Epithelial cell of prostate (primary cell): ENCODE results near the gene PRODH.
"Not testable (repeated sequence)": the region's sequence is repeated elsewhere in the genome, so short reads cannot be mapped to it uniquely, and the experiment has no call there.

ENCODE experiments used
- DNase-seq: peaks from one replicate; pipeline ENCODE4 v3.0.0-alpha.2; 2011; ENCODE audit warnings: low read depth, low spot score
- H3K27ac ChIP-seq: fragments of 450-650 bp; 2 replicates; pipeline ENCODE4 v1.5.1; 2017; ENCODE audit warnings: mild to moderate bottlenecking

PRODH gene

DNA sequence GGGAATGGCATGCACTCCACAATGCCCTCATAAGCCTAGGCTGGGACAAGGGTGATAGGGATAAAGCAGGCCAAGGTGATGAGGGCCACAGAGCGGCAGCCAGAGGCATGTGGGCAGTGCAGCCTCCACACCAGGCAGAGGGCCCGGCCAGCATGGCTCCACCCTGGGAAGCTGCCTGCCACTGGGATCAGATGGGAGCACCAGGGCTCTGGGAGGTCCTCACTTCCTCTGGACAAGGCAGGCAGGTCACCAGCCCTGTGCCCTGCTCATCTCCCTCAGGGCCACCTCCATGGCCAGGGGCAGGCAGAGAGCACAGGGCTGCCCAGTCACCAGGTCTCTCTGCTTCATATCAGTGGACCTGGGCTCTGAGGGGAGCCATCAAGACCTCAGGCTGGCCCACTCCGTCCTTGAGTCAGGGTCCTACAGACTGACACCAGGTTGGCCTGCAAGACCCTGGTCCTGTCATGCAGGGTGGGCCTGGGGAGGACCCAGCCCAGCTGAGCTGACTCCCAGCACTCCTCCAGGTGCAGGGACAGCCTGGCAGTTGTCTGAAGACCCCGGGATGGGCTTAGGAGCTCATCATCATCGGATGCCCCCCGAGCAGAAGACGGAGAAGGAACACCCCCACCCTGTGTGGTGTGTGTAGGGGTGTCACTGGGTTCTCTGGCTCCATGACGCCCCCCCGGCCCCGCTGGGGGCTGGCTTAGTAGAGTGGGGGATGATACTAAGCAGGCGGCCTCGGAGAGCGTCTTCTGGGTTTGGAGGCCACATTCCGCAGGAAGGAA lies 33.3 kb upstream of the PRODH start:
- DNase-seq, H3K27ac ChIP-seq: not testable (repeated sequence)

GRCh38 chr22:18968011-18968749 lies 32.1 kb upstream of the PRODH start:
- no peak for DNase-seq

GRCh38 chr22:18967391-18968010 lies 31.4 kb upstream of the PRODH start:
- not testable (repeated sequence) for H3K27ac ChIP-seq, DNase-seq

More at GRCh38 chr22:18968011-18968749, 32.1 kb upstream of the PRODH start:
- no peak overlapping the region for H3K27ac ChIP-seq

DNA sequence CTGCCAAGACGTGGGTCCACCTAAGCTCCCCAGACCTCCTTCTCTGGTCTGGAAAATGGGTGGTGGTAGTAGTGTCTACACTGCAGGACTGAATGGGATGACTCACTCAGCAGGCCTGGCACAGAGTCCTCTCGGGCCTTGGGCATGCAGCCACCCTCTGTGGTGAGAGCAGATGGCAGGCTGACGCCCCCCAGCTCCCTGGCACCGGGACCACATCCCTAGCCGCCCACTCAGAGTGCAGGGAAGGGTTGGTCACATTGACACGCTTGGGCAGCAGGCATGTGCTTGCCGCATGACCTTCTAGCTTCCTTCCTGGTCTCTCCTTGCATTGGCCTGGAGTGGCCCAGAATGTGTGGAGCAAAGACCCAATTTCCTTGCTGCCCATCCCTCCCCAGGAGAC lies 30.7 kb upstream of the PRODH start:
- no peak for DNase-seq
- no peak overlapping the region for H3K27ac ChIP-seq

DNA sequence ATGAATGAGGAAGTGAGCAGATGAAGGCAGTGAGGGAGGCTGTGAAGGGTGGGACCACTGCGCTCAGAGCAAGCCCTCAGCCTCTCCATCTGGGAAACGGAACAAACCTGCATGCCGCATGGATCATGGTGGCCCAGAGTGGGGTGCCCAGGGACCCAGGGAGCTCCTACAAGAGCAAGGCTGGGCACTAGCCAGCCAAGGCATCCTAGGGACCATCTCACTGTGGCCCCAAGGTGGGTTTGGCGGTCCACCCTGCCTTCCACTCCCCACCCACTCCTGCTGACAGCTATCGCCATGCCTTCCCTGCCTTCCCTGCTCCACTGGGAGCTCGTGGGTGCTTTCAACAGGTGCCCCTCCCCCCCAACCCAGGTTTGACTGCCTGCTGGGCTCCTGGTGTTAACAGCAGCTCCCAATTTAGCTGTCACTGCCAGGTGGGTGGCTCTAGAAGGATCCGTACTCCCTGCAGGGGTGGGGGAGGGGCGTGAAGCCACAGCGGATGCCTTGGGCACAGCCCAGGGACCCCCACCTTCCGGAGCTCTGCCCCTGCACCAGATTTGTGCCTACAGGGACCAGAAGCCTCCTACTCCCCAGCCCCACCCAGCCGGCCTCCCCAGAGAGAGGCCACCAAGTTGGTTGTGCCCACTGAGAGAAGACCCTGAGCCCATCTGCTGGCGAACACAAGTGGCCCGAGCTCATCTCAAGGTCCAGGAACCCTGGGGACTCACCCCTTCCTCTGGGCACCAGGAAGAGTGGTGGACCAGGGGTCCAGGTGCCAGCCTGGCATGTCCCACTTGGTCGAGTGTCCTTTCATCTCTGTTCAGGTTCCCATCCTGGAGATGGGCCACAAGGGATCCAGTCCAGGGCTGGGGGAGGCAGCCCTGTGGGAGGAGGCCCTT lies 29.7 kb upstream of the PRODH start:
- DNase-seq, result no peak
- no peak overlapping the region for H3K27ac ChIP-seq

DNA sequence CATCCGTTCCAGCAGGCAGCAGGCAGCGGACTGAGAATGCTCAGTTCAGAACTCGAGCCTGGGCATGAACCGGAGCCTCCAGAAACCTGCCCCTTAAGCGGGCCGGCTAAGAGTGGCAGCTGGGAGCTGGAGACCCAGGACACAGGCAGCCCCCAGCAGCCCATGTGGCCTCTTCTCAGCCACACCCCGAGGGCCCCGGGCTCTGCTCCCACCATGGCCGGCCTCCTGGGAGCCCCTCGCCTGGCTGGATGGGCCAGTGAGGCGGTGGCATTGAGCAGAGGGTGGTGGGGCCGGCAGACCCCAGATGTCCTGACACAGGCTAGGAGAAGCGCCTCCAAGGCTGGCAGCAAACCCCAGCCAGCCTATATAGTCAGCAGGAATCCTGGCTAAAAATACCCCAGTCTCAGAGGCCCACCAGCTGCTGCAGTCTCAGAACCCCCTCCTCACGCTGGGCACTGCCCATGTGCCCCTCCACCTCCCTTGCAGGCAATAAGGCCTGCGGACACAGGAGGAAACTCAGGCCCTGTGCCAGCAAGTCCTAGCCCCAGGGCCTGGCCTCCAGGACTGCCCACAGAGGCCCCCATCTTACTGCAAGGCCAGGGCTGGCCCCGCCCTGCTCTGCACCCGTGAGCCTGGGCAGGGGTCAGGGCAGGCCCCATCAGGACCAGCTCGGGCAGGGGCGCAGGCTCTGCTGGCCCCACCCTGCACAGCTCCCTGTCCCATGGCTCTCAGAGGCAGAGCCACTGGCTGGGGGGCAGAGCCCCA lies 28.6 kb upstream of the PRODH start:
- H3K27ac ChIP-seq, DNase-seq: not testable (repeated sequence)

DNA sequence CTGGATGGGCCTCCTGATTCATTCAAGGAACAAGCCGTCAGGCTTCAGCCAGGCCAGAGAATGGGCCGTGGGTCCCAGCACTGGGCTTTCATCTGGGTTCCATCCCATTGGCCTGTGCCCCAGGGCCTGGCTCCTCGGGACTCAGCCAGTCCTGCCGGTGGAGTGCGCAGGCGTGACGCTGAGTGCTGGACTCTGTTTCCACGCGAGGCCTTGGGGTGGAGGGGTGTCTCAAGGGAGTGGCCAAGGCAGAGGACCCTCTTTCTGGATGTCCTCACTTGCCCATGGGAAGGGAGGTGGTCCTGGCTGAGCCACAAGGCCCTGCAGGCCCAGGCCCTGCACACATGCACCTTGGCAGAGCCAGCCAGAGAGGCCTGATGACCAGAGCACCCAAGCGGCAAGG lies 28.0 kb upstream of the PRODH start:
- not testable (repeated sequence) for H3K27ac ChIP-seq, DNase-seq

GRCh38 chr22:18962308-18962635 lies 26.2 kb upstream of the PRODH start:
- no peak for DNase-seq
- no peak overlapping the region for H3K27ac ChIP-seq

DNA sequence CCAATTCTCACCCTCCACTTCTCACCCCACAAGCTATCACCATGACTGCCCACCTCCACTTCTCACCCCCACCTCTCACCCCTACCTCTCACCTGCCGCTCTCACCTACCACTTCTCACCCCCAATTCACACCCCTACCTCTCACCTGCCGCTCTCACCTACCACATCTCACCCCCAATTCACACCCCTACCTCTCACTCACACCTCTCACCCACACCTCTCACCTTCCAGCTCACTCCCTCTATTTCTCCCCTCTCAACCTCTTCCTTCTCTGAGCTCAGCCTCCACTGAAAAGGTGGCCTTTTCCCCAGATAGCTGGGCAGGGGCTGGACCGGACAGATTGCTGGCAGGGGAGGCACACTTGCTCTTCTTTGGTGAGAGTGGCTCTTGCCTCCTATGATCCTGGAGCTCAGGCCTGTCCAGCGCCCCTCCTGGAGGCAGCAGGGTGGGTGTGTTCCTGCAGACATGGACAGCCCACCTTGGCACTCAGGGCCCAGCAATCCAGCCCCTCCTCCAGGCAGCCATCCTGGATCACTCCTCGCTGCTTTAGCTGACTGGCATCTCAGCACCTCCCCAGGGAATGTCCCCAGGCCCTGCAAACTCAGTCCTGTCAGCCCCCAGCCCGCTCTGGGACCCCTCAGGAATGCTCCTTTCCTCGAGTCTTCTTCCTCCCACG lies 25.7 kb upstream of the PRODH start:
- DNase-seq, result not testable (repeated sequence)

GRCh38 chr22:18961201-18961600 lies 25.1 kb upstream of the PRODH start:
- not testable (repeated sequence) for DNase-seq

More for the DNA sequence above, 25.7 kb upstream of the PRODH start:
- H3K27ac ChIP-seq, result not testable (repeated sequence)

DNA sequence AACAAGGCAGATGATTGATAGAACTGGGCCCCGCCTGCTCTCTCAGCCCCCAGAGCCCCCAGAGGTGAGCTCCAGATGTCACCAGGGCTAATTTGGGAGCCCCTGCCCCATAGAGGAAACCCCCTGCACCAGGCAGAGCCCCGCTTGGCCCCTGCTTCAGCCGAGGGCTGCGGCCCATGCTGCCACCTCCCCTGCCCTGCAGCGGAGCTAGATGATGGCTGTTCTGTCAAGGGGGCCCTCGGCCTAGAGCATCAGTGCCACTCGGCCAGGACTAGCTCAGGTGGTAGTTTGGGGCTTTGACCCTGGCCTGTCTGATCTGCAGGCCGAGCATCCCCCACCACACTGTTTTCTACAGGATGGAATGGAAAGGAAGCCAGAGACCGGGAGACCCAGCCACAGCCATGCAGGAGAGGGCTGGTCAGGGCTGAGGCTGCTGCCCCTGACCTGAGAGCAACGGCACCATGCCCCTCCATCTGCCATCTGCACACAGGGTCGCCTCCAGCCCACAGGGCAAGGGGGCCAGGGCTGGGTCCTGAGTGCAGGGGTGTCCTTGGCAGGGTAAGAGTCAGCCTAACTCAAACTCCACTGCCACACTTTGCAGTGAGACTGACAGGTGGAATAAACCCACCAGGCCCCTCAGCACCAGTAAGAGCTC lies 24.2 kb upstream of the PRODH start:
- DNase-seq, H3K27ac ChIP-seq: not testable (repeated sequence)

More at GRCh38 chr22:18961201-18961600, 25.1 kb upstream of the PRODH start:
- H3K27ac ChIP-seq, result not testable (repeated sequence)

GRCh38 chr22:18959741-18960140 lies 23.6 kb upstream of the PRODH start:
- not testable (repeated sequence) for H3K27ac ChIP-seq, DNase-seq

DNA sequence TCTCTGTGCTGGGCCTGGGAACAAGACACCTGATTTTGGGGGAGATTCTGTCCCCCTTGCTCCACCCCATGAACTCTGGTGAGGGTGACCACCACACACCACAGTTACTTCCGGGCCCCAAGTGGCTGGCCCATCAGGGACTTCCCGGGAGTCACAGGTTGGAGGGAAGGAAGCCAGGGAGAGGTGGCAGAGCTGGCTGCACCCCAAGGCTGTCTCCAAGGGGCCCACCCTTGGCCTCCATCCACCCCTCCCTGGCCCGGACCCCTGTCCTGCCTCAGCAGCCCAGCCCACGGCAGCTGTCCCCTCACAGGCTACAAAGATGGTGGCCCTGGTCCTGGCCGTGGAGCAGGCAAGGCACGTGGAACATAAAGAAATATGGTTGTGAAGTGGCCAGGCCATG lies 23.2 kb upstream of the PRODH start:
- not testable (repeated sequence) for DNase-seq, H3K27ac ChIP-seq

GRCh38 chr22:18958738-18959137 lies 22.6 kb upstream of the PRODH start:
- H3K27ac ChIP-seq, DNase-seq: not testable (repeated sequence)

DNA sequence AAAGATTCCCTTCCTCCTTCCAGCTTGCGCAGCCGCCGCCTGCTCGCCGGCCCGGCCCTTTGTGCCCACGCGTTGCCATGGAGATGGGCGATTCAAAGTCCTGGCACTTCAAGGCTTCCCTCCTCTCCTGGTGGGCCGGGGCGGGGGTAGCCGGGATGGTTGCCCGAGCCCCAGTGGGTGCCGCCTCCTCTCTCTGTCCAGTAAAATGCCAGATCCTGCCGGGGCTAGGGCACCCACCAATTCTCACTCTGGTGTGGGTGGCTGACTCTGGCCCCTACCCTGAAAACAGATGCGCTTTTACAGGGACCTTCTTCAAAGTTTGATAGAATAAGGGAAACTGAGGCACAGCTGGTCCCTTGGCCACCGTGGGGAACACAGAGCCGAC lies 22.2 kb upstream of the PRODH start:
- not testable (repeated sequence) for DNase-seq, H3K27ac ChIP-seq

DNA sequence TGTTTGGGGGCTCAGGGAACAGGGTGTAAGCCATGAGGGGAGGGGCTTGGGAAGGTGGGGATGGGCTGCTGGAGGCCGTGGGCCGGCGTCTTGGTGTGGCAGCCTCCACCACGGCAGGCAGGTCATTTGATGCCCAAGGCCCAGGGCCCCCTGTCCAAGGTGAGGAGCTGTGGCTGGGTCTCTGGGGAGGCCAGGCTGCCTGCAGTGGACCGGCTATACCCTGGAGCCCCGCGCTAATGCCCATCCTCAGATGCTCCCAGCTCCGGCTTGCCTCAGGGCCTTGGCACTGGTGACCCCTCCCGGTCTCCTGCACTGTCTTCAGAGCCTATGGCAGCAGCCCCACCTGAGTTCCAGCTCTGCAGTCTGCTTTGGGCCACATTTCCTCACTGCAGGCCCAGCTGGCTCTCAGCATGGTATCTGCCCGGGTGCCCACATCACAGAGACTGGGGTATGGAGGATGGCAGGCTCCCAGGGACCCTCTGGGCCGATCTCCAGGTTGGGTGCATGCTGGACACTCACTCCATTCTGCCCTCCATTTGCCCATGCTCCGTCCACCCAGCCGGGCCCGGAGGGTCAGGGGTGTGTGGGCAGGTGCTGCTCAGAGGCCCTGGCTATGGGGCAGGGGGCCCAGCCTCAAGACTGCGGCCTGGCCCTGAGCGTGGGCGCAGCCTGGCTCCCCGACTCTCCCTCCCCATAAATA lies 21.7 kb upstream of the PRODH start:
- not testable (repeated sequence) for DNase-seq, H3K27ac ChIP-seq

DNA sequence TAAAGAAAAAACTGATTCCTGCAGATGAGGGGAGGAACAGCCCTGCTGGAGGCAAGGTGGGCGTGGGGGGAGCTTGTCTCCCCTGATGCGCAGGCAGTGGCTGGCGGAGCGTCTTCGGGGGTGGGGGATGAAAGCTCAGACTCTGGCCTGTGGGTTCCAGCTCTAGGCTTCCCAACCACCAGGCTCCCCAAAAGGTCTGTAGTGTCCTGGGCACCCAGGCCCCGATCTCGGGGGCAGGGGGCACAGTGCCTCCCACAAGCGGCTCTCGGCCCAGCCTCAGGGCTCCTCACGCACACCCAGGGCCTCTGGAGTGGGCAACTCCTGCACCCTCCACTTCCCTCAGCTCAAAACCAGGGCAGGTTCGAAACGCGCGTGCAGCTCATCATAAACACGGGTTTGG lies 20.9 kb upstream of the PRODH start:
- DNase-seq, H3K27ac ChIP-seq: not testable (repeated sequence)
